GM21528 (cell line): Measurements from ENCODE around the gene PRKN.

Experiments used
- ATAC-seq: cut with Tn5 transposase; IDR thresholded peaks from one replicate; pipeline ENCODE4 v1.9.1; 2021; ENCODE audit warnings: mild to moderate bottlenecking, moderate library complexity; ENCODE audit not compliant: unreplicated experiment, low FRiP score

The PRKN gene

GRCh38 chr6:162173466-162173865, 554.1 kb downstream of the PRKN start:
- ATAC-seq, result no peak

DNA sequence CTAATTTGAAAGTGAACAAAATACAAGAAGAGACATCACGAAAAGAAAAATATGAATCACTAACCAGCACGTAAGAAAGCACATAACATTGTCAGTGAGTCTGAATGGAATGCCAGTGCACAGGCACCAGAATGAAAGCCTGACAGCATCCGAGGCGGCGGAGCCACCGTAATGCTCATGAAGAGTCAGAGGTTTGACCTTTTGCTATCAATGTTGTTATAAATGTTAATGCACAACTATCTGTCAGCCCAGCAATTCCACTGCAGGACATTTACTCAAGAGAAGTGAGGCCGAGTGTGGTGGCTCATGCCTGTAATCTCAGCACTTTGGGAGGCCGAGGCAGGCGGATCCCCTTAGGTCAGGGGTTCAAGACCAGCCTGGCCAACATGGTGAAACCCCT, 562.1 kb downstream of the PRKN start:
- ATAC-seq, result no peak

GRCh38 chr6:162157167-162157870, 570.2 kb downstream of the PRKN start:
- peak; percentile 91 for ATAC-seq

DNA sequence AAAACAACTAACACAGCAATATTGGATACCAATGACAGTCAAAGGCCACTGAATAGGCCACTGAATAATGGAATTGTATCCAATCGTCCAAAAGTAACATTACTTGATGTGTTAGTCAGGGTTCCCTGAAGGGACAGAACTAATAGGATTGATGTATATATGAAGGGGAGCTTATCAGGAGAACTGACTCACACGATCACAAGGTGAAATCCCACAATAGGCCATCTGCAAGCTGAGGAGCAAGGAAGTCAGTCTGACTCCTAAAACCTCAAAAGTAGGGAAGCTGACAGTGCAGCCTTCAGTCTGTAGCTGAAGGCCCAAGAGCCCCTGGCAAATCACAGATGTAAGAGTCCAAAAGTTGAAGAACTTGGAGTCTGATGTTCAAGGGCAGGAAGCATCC, 571.4 kb downstream of the PRKN start:
- ATAC-seq, result no peak

- no peak for ATAC-seq
Measured at GRCh38 chr6:162154930-162155329, 572.6 kb downstream of the PRKN start.

DNA sequence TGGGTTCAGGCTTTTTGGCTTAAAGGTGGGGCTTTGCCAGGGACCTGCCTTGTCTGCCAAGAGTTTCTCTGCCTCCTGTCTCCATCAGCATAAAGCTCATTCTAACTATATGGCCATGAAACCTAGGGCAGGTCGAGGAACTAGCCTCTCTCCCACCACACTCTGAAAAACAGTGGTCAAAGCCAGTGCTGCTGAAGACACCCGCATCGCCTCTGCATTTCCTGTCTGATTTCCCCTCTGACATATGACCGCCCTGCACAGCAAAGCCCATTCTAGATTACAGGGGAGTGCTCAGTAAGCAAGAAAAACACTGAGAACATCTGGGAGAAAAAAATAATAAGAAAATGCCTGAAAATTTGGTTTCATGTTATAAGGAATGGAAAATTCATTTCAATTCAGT, 573.6 kb downstream of the PRKN start:
- ATAC-seq, result no peak

- ATAC-seq, result no peak
Measured at GRCh38 chr6:162153120-162153519, 574.4 kb downstream of the PRKN start.

- ATAC-seq, result no peak
Measured at GRCh38 chr6:162151021-162151665, 576.4 kb downstream of the PRKN start.

- ATAC-seq, result no peak
Measured at GRCh38 chr6:162150295-162150694, 577.3 kb downstream of the PRKN start.

DNA sequence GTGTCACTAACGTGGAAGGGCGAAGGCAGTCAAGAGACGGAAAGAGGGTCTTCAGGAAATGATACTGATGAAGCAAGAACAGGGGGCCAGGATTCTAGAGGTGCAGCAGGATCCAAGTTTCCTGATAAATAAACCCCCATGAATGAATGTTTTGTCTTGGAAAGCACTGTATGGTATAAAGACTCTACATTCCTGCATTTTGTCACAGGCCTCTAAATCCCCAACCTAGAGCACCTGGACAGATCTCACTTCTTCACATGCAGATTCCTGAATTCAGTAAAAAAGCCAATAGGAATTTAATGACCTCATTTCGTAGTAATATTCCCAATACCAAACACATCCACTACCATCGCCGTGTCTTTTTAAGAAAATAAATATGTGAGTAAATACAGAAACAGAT, 577.8 kb downstream of the PRKN start:
- ATAC-seq, result no peak

GRCh38 chr6:162147805-162148204, 579.8 kb downstream of the PRKN start:
- no peak for ATAC-seq

DNA sequence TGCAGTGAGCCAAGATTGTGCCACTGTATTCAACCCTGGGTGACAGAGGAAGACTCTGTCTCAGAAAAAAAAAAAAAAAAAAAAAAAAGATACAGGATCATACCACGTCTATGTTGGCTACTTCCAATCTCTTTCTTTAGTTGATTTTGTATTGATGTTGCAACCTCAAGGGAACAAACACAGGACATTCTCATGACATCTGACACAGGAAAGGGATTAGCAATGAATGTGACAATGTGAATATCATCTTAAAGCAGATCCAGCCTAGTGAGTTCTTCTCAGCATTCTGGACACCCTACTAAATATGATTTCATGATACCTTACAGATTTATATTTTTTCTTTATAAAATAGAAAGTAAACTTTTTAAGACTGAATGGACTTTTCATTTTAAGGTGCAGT, 580.3 kb downstream of the PRKN start:
- no peak for ATAC-seq

GRCh38 chr6:162140251-162140852, 587.2 kb downstream of the PRKN start:
- no peak for ATAC-seq

- no peak for ATAC-seq
Measured at GRCh38 chr6:162125659-162126058, 601.9 kb downstream of the PRKN start.

- ATAC-seq, result no peak
Measured at GRCh38 chr6:162124710-162125435, 602.7 kb downstream of the PRKN start.

GRCh38 chr6:162123797-162124196, 603.8 kb downstream of the PRKN start:
- no peak for ATAC-seq

DNA sequence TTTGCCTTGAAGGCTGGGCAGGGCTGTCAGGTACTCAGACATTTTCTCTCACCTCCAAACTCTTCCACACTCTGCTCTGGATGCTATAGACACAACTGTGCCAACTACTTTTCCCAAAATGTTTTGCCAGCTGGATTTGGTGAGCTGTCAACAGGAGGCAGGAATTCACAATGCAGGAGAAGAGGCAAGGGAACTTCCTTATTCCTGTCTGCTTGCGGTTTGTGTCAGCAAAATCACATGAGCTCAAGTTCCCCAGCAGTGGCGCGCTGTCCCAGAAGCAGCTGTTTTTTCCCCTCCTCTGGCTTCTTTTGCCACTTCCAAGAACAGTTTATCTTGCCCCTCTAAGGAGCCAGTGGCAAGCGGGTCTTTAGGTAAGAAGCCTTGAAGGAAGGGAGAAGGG, 608.2 kb downstream of the PRKN start:
- no peak for ATAC-seq

DNA sequence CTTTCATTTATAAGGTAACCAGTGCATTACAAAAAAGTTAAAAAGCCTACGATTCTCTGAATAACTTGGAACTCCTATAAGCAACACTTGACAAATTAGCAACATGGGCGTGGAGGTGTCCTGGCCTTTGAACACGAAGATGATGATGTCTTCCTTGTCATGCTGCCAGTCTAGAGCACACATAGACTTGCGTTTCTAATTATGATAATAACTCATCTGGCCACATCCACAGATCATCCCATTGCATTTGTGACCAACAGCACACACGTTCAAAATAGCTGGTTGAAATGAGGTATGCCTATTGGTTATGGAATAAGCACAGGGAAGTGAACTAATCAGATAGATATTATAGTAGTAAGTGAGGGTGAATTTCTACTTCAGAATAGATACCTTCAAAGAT, 608.9 kb downstream of the PRKN start:
- ATAC-seq, result no peak

GRCh38 chr6:162116902-162117525, 610.6 kb downstream of the PRKN start:
- no peak for ATAC-seq

- no peak for ATAC-seq
Measured at GRCh38 chr6:162109480-162110050, 618.0 kb downstream of the PRKN start.

DNA sequence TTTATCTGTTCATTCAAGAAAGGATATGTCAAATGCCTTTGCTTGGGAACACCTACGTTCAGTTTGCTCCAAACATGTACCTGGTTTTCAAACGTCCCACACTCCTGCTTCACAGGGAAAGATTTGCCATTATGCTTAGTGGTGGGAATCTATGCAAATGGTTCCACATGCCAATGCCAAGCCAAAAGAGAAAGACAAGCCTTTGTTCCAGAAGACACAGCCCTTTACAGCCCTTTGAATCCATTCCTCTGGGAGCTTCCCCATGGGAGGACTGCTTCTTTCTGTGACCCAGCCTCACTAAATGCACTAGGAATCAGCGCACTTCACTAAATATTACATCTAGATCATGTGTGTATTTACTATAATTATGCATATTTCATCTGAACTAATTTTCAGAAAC, 619.5 kb downstream of the PRKN start:
- ATAC-seq, result no peak
